Measurements from ENCODE around the gene IGHMBP2.

DNA sequence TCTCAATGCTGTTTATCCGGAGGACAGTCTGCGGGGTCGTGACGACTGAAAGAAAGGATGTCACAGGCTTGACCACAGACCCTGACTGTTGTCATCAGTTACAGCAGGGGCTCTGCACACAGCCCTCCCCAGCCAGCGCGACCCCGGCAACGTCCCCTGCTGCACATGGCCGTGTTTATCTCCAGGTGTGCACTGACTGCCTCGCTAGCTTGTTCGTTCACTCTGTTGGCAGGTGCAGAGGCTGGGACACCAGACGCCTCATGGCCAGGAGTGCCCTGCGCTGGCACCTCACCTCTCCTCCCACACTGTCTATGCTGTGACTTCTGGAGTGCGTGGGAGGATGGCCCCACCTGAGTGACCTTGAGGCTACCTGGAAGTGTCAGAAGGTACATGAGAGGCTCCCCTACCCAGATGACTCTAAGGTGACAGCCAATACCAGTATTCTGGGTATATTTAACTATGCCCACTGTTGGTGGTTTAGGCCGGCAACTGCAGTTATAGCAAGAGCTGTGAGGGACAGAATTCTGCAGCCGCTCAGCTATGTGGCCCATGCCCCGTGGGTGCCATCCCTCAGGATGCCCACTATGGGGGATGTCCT lies 12.2 kb upstream of the IGHMBP2 start:
- TF ChIP-seq, protein P1, sequence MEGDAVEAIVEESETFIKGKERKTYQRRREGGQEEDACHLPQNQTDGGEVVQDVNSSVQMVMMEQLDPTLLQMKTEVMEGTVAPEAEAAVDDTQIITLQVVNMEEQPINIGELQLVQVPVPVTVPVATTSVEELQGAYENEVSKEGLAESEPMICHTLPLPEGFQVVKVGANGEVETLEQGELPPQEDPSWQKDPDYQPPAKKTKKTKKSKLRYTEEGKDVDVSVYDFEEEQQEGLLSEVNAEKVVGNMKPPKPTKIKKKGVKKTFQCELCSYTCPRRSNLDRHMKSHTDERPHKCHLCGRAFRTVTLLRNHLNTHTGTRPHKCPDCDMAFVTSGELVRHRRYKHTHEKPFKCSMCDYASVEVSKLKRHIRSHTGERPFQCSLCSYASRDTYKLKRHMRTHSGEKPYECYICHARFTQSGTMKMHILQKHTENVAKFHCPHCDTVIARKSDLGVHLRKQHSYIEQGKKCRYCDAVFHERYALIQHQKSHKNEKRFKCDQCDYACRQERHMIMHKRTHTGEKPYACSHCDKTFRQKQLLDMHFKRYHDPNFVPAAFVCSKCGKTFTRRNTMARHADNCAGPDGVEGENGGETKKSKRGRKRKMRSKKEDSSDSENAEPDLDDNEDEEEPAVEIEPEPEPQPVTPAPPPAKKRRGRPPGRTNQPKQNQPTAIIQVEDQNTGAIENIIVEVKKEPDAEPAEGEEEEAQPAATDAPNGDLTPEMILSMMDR (IDR thresholded peaks at IDR 0.05; ENCODE audit: low read depth, low read length, poor library complexity, severe bottlenecking), result no peak
- TF ChIP-seq EZH2phosphoT487 (IDR thresholded peaks at IDR 0.05; ENCODE audit: borderline replicate concordance, low read length), result no peak
